Vagina (tissue), 2 donors: ENCODE results near the gene RGS21. TPM values are rescaled to one million over a fixed set of nuclear protein-coding genes. Genes with fewer than 3 reads are reported as not detected.
"Not testable (repeated sequence)": the region's sequence is repeated elsewhere in the genome, so short reads cannot be mapped to it uniquely, and the experiment has no call there.

Experiments used
- DNase-seq, 2 donors: peaks; one replicate each; pipeline ENCODE4 v3.0.0-alpha.2; 2017; ENCODE audit errors: extremely low spot score in 2 of 2
- H3K27ac ChIP-seq: fragments of 200-600 bp; sonication (generic); one replicate; pipeline ENCODE4 v1.5.1; 2019
- H3K27me3 ChIP-seq: fragments of 200-600 bp; sonication (generic); one replicate; pipeline ENCODE4 v1.5.1; 2019
- H3K36me3 ChIP-seq, 2 donors: fragments of 200-600 bp; sonication (generic); one replicate each; pipeline ENCODE4 v1.5.1; 2017 to 2019
- H3K4me1 ChIP-seq: fragments of 200-600 bp; sonication (generic); one replicate; pipeline ENCODE4 v1.5.1; 2019
- H3K4me3 ChIP-seq, 2 donors: fragments of 200-600 bp; sonication (generic); 1 replicate in 1 of 2; 2 replicates in 1 of 2; pipeline ENCODE4 v1.5.1; 2016 to 2019
- H3K9me3 ChIP-seq: fragments of 200-600 bp; sonication (generic); one replicate; pipeline ENCODE4 v1.5.1; 2019
- POLR2A ChIP-seq, 2 donors: fragments of 450-650 bp; IDR thresholded peaks; one replicate each; pipeline ENCODE4 v1.6.1; 2017; ENCODE audit warnings: antibody characterized with exemption in 2 of 2, mild to moderate bottlenecking in 2 of 2, moderate library complexity in 2 of 2
- POLR2AphosphoS5 ChIP-seq, 2 donors: sonication (generic); formaldehyde crosslinking; IDR thresholded peaks; one replicate each; pipeline ENCODE4 v1.9.0; 2017; ENCODE audit warnings: antibody characterized with exemption in 2 of 2, mild to moderate bottlenecking in 2 of 2, low read depth in 1 of 2; ENCODE audit not compliant: insufficient read depth in 1 of 2
- intact Hi-C: fragments of 100-400 bp; cut with DNase I; formaldehyde crosslinking; loops from one replicate; pipeline ENCODE4 v1.15.1; 2023
- total RNA-seq: library from RNA; depleted of rRNA; stranded (reverse); fragments of >200 nt; gene quantifications from one replicate; pipeline ENCODE4 v1.2.3, GENCODE V29; 2016
- TF ChIP-seq, protein P1 (sequence below), 3 experiments: fragments of 450-650 bp in 2 of 3; fragments of 200-600 bp in 1 of 3; sonication (generic) in 1 of 3; IDR thresholded peaks; one replicate each; pipeline ENCODE4 v1.5.1; 2017 to 2019; ENCODE audit warnings: antibody characterized with exemption in 3 of 3, mild to moderate bottlenecking in 2 of 3, moderate library complexity in 2 of 3

Gene RGS21
- total RNA-seq, 1 donor from 2014 or later, result not detected

GRCh38 chr1:192277635-192278034 lies 39.2 kb upstream of the RGS21 start:
- Histone ChIP-seq H3K27ac (no peak overlapping the region), H3K4me3 (no peak overlapping the region), H3K36me3 (no peaks in the 10 kb centered on the region), H3K4me1 (no peaks in the 10 kb centered on the region), H3K27me3 (no peaks in the 10 kb centered on the region), H3K9me3 (no peaks in the 10 kb centered on the region)
- DNase-seq, result no peak
- intact Hi-C loops, result no loop called here
- TF ChIP-seq, protein P1, sequence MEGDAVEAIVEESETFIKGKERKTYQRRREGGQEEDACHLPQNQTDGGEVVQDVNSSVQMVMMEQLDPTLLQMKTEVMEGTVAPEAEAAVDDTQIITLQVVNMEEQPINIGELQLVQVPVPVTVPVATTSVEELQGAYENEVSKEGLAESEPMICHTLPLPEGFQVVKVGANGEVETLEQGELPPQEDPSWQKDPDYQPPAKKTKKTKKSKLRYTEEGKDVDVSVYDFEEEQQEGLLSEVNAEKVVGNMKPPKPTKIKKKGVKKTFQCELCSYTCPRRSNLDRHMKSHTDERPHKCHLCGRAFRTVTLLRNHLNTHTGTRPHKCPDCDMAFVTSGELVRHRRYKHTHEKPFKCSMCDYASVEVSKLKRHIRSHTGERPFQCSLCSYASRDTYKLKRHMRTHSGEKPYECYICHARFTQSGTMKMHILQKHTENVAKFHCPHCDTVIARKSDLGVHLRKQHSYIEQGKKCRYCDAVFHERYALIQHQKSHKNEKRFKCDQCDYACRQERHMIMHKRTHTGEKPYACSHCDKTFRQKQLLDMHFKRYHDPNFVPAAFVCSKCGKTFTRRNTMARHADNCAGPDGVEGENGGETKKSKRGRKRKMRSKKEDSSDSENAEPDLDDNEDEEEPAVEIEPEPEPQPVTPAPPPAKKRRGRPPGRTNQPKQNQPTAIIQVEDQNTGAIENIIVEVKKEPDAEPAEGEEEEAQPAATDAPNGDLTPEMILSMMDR (IDR thresholded peaks at IDR 0.05), result no peak
- no peak for TF ChIP-seq POLR2A (IDR thresholded peaks at IDR 0.05)
- TF ChIP-seq POLR2AphosphoS5 (IDR thresholded peaks at IDR 0.05; ENCODE audit: insufficient read depth in 1 of 2, low read depth in 1 of 2), result no peak

DNA sequence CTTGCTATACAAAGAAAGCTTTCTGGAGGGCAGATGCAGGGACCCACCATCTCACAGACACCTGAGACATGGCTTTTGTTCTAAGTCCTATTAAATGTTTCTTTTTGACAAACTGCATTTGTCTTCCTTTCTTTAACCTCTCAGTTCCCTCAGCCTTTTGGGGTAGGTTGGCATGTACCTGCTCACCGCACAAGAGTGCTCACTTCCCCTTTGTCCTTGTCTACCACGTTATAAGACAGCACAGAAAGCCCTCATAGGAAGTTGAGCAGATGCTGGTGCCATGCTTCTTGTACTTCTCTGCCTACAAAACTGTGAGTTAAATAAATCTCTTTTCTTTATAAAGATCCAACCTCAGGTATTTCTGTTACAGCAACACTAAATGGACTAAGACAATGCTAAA lies 31.9 kb upstream of the RGS21 start:
- no peaks in the 10 kb centered on the region for H3K9me3 ChIP-seq
- H3K4me3 ChIP-seq, result no peak overlapping the region
- TF ChIP-seq POLR2AphosphoS5 (IDR thresholded peaks at IDR 0.05; ENCODE audit: insufficient read depth in 1 of 2, low read depth in 1 of 2), result no peak
- TF ChIP-seq, protein P1 (IDR thresholded peaks at IDR 0.05), result no peak
- TF ChIP-seq POLR2A (IDR thresholded peaks at IDR 0.05), result no peak
- DNase-seq, result no peak
- H3K36me3 ChIP-seq, result no peaks in the 10 kb centered on the region
- intact Hi-C loops, result no loop called here
- no peak overlapping the region for H3K27ac ChIP-seq
- H3K4me1 ChIP-seq, result no peaks in the 10 kb centered on the region
- no peaks in the 10 kb centered on the region for H3K27me3 ChIP-seq

- H3K4me3 ChIP-seq, result no peak overlapping the region
- H3K4me1 ChIP-seq, result no peaks in the 10 kb centered on the region
- H3K27me3 ChIP-seq, result no peaks in the 10 kb centered on the region
- H3K36me3 ChIP-seq, result no peaks in the 10 kb centered on the region
- no peak for DNase-seq
- no peak overlapping the region for H3K27ac ChIP-seq
- no peaks in the 10 kb centered on the region for H3K9me3 ChIP-seq
- no peak for TF ChIP-seq POLR2AphosphoS5 (IDR thresholded peaks at IDR 0.05; ENCODE audit: insufficient read depth in 1 of 2, low read depth in 1 of 2)
- TF ChIP-seq, protein P1 (IDR thresholded peaks at IDR 0.05), result no peak
- no peak for TF ChIP-seq POLR2A (IDR thresholded peaks at IDR 0.05)
- intact Hi-C loops, result no loop called here
These were observed 13.8 kb upstream of the RGS21 start for GRCh38 chr1:192303029-192303428.

GRCh38 chr1:192308314-192308713 lies 8.5 kb upstream of the RGS21 start:
- H3K4me1 ChIP-seq, H3K27ac ChIP-seq, H3K27me3 ChIP-seq, H3K4me3 ChIP-seq, H3K9me3 ChIP-seq, intact Hi-C loops, DNase-seq, H3K36me3 ChIP-seq: not testable (repeated sequence)

DNA sequence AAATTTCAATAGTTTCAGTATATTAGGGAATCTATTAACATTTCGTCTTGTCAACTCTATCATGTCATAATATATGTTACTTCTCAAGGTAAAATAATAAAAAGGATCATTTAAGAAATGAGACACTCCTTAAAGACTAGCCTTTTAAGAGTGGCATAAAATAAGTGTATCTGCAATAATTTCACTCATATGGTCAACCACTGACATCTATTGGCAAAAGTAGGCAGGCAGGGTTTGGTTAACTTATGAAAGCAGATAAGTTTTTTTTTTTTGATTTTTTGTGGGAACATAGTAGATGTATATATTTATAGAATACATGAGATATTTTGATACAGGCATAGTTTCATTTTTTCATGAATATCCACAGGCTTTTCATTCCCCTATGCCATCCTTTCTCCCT lies 5.5 kb upstream of the RGS21 start:
- H3K27ac ChIP-seq, result no peak overlapping the region
- H3K36me3 ChIP-seq, result no peaks in the 10 kb centered on the region
- DNase-seq, result no peak
- no peak overlapping the region for H3K4me3 ChIP-seq
- H3K27me3 ChIP-seq, result no peaks in the 10 kb centered on the region
- no peaks in the 10 kb centered on the region for H3K4me1 ChIP-seq
- H3K9me3 ChIP-seq, result no peaks in the 10 kb centered on the region
- TF ChIP-seq, protein P1 (IDR thresholded peaks at IDR 0.05), result no peak
- no peak for TF ChIP-seq POLR2A (IDR thresholded peaks at IDR 0.05)
- no peak for TF ChIP-seq POLR2AphosphoS5 (IDR thresholded peaks at IDR 0.05; ENCODE audit: insufficient read depth in 1 of 2, low read depth in 1 of 2)
- intact Hi-C loops, result no loop called here

DNA sequence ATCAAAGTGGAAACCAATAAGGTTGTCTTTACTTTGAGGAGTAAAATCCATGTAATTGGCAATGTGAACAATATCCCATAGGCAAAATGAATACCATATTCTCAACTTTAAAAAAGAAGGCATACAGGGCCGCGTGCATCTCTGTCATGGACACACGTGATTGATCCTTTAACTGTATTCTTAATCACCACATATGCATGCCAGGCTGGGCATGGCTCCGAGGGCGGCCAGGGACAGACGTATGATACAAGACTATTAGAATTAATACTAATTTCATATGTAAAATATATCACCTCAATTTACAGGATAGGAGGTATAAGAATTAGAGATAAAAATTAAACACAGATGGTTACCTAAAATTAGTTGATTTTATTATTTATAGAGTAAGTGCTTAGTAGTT lies 11.2 kb downstream of the RGS21 start:
- intact Hi-C loops, result no loop called here
- DNase-seq, result no peak
- Histone ChIP-seq H3K36me3 (no peaks in the 10 kb centered on the region), H3K27ac (no peak overlapping the region), H3K4me1 (no peaks in the 10 kb centered on the region), H3K4me3 (no peak overlapping the region), H3K9me3 (no peaks in the 10 kb centered on the region), H3K27me3 (no peaks in the 10 kb centered on the region)
- no peak for TF ChIP-seq POLR2A (IDR thresholded peaks at IDR 0.05)
